NCI-H146 (cell line): ENCODE data around the gene C9orf85.
"Not testable (repeated sequence)": the region's sequence is repeated elsewhere in the genome, so short reads cannot be mapped to it uniquely, and the experiment has no call there.

ENCODE experiments used
- DNase-seq: peaks from one replicate; lab custom pipeline; 2025; lab: John Stamatoyannopoulos, UW

The C9orf85 gene

DNA sequence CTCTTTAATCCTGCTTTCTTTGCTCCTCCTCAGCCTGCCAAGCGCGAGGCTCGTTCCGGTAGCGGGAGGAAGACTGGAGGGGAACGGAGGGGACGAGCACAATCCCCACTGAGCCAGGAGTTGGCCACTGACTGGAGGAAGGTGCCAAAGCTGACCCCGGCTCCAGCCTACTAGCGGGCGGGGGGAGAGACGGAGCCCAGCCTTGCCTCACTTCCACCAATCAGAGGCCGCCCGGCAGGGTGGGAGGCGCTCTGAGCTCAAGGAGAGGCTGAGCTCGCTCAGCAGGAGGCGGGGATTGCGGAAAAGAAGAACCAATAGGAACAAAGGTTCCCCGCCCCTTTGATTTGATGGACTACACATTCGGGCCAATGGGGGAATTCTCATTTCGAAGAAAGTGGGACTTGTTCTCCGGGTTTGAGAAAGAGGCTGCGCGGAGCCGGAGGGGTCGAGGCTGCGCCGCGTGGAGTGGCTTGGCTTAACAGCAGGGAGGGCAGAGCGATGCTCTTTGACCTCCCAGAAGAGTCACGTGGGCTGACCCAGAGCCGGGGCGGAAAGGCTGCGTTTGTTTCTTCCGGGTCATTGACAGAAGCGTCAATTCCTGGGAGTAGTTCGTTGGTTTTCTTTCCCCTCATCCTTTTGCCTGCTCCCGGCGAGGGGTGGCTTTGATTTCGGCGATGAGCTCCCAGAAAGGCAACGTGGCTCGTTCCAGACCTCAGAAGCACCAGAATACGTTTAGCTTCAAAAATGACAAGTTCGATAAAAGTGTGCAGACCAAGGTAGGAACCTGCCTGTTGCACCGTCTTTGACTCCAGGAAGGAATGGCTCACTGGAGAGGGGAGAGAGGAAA, at the start of gene C9orf85, which contains the start of gene ABHD17B:
TSS of gene C9orf85 (plus strand) at position 579 of the 847 bp plus-strand sequence. CDS start at position 675, 96 bp downstream.
TSS of gene ABHD17B (minus strand) at position 133 of the 847 bp plus-strand sequence. CDS start 36,113 bp downstream, outside the sequence.
- peak; percentile 98 for DNase-seq

DNA sequence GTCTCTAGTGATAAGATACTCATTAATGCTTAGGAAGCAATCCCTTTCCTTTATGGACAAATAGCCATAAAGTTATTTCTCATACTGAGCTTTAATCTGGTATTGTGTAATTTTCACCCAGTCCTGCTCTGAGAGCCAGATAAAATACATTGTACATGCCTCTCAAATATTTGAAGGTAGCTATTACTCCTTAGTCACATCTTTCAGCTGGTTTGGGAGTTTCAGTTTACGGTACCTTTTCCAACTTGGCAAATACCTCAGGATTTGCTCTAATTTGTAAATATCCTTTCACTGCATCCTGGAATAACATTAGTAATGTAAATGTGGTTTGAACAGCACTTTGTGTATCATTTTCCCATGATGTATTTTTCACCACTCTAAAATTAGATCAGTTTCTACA, 47.8 kb upstream of the C9orf85 start:
- no peak for DNase-seq

GRCh38 chr9:71875345-71875744, 36.1 kb upstream of the C9orf85 start:
- no peak for DNase-seq

DNA sequence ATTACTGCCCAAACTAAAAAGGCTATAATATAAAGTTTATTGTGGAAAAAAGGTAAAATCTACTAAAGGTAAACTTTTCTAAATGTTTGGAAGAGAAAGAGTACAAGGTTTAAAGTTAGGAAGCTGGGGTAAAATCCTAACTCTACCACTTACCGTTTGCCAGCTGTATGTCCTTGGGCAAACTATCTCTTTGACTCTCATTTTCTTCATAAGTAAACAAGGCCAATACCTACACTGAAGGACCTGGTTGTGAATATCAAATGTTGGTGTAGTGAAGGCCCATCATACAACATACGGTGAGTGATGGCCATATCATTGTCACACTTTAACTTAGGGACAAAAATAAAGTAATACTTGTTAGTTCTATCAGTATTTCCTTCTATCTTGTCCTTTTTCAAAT, 35.3 kb upstream of the C9orf85 start:
- no peak for DNase-seq

DNA sequence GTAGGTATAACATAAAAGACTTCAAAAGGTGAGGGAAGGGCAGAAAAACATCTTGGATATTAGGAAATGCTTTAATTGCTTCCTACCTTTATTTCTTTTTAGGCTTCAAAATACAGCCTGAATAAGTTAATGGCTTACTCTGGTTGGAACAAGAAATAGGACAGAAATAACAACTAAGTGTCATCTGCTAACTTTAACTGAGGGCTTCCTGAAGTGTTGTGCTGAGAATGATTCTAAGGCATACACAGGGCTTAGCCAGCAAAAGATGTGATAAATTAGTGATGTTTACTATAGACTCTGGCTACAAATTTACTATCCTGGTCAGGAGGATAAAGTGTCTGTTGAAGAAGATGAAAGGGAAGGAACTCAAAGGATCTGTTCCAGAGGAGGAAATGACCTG, 34.6 kb upstream of the C9orf85 start:
- no peak for DNase-seq

- no peak for DNase-seq
Measured at GRCh38 chr9:71878327-71879274, 32.8 kb upstream of the C9orf85 start.

GRCh38 chr9:71879644-71880174, 31.7 kb upstream of the C9orf85 start:
- DNase-seq: no peak

DNA sequence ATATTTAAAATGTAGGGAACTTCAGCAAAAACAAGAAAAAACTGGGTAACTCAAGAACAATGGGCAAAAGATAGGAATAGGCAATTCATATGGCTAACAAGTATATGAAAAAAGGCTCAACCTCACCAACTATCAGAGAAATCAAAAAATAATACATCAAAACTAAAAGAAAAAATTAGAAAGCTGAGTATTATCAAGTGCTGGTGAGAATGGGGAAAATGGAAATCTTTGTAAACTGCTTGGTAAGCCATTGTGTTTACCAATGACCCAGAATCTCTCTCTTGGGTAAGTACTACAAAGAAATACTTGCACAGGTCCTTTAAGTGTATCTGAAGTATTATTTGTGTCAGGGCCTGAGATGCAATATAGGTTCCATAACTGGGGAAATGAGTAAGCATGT, 27.4 kb upstream of the C9orf85 start:
- no peak for DNase-seq

DNA sequence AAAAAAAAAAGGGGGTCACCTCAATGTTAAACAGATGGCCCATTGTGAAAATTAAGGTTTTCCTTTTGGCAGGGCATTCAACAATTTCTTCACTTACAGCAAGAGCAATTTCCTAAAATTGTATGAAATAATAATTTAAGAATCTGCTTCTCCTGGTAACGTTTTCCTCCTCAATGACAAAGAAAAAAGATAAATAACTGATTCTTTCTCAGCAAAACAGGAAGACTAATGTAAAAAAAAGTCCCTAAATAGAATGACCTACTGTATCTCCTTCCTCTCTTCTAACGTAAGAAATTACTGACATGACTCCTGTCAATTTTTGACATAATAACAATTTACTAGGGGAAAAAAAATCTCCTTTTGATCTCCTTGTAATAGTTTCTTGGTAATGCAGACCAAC, 26.0 kb upstream of the C9orf85 start:
- DNase-seq: no peak

DNA sequence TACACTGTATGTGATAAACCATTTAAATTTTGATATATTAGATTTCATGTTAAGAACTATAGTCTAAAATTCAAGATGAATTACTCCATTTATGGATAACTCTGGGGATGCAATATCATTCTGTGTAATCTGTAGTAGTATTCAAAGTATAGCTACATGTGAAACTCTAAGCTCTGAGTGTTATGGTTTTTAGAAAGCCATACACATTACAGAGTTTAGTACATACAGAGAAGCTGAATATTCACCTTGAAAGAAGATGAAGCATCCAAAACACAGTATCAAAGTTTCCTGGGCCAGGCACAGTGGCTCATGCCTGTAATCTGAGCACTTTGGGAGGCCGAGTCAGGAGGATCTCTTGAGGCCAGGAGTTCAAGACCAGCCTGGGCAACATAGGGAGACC, 25.4 kb upstream of the C9orf85 start:
- no peak for DNase-seq

DNA sequence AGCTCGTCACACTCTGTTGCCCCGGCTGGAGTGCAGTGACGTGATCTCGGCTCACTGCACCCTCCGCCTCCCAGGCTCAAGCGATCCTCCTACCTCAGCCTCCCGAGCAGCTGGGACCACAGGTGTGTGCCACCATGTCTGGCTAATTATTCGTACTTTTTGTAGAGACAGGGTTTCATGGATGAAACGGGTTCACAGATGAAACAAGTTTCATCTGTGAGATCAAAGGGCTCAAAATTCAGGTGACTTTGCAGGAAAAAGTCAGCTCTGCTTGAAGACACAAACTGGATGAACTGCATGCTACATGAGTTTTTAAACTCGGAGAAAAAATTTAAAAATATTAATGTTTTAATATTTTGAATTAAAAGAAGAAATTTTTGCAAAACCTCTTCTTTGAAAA, 24.9 kb upstream of the C9orf85 start:
- no peak for DNase-seq

DNA sequence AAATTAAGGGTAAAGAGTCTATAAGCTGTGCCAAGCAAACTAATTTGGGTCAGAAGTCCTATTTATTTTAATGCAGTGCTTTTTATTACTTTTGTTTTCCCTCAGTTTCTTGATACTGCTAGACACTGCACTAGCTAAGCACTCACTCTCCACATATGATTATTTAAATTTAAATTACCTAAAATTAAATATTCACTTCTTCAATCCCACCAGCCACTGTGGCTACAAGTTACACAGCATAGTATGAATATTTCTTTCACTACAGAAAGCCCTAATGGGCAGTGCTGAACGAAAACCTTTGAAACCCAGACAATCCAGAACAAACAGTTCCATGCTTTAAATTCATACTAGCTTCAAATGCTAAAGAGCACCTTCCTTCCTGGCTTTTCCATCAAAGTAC, 24.1 kb upstream of the C9orf85 start:
- no peak for DNase-seq

- DNase-seq: no peak
Measured at GRCh38 chr9:71890042-71890679, 21.3 kb upstream of the C9orf85 start.

GRCh38 chr9:71891557-71892189, 19.8 kb upstream of the C9orf85 start:
- DNase-seq: no peak

- DNase-seq: no peak
Measured at GRCh38 chr9:71895117-71895516, 16.3 kb upstream of the C9orf85 start.

DNA sequence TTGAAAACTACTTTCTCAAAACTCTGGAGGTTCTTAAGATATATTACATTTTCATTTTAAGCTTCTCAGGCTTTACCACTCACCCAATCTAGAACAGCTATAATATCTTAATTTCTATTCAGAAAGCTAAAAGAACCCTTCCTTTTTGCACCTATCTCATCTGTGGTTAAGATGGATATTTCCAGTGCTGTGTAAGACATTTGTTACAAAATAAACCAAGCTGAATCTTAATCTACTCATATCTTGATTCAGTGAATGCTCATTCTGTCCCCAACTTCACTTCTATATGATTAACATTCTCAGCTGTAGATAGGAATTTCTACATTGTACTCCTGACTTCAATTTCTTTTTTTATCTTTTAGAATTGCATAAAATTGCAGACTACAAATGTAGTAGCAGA, 15.5 kb upstream of the C9orf85 start:
- DNase-seq: no peak

DNA sequence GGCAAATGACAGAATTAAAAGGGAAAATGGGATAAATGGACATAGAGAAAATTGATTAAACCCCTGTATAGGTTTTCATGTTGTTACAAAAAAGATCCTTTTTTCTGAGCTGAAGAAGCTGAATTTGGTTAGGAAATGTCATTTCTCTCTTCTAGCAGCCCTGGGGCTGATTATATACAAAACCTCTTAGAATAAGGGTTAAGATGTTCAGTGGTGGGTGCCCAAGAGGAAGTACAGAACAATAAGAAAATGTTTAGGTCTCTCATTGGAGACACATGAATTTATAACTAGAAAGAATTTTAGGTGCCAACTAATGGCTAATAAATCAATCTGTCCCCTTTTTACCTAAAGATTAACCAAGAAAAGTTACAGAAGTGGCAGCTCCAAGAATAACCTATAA, 14.7 kb upstream of the C9orf85 start:
- DNase-seq: no peak

GRCh38 chr9:71897577-71897976, 13.9 kb upstream of the C9orf85 start:
- no peak for DNase-seq

DNA sequence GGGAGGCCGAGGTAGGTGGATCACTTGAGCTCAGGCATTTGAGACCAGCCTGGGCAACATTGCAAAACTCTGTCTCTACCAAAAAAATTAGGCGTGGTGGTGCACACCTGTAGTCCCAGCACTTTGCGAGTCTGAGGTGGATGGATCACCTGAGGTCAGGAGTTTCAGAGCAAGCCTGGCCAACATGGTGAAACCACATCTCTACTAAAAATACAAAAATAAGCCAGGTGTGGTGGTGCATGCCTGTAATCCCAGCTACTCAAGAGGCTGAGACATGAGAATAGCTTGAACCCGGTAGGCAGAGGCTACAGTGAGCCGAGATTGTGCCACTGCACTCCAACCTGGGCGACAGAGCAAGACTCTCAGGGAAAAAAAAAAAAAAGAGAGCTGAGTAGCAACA, 12.7 kb upstream of the C9orf85 start:
- DNase-seq: not testable (repeated sequence)

GRCh38 chr9:71901695-71902597, 9.5 kb upstream of the C9orf85 start:
- DNase-seq: no peak
